Ishikawa (cell line): ENCODE results near the gene CLTA.

Source experiments
- CEBPB ChIP-seq: IDR thresholded peaks from 2 replicates; pipeline ENCODE4 v1.6.1; 2012
- CREB1 ChIP-seq: IDR thresholded peaks from 2 replicates; pipeline ENCODE4 v1.6.1; 2012; ENCODE audit warnings: low read depth
- EGR1 ChIP-seq: IDR thresholded peaks from 2 replicates; pipeline ENCODE4 v1.6.1; 2012
- EP300 ChIP-seq: IDR thresholded peaks from 2 replicates; pipeline ENCODE4 v1.6.1; 2012; ENCODE audit warnings: borderline replicate concordance
- FOXM1 ChIP-seq: IDR thresholded peaks from 2 replicates; pipeline ENCODE4 v1.6.1; 2012; ENCODE audit warnings: low read depth, borderline replicate concordance
- NFIC ChIP-seq: IDR thresholded peaks from 2 replicates; pipeline ENCODE4 v1.6.1; 2012
- RAD21 ChIP-seq: IDR thresholded peaks from 2 replicates; pipeline ENCODE4 v1.6.1; 2012; ENCODE audit warnings: low read depth
- TAF1 ChIP-seq: IDR thresholded peaks from 2 replicates; pipeline ENCODE4 v1.6.1; 2012; ENCODE audit warnings: low read depth, mild to moderate bottlenecking
- TCF12 ChIP-seq: IDR thresholded peaks from 2 replicates; pipeline ENCODE4 v1.6.1; 2012; ENCODE audit warnings: low read depth
- TEAD4 ChIP-seq: IDR thresholded peaks from 2 replicates; pipeline ENCODE4 v1.6.1; 2012
- YY1 ChIP-seq: IDR thresholded peaks from 2 replicates; pipeline ENCODE4 v1.6.1; 2012; ENCODE audit warnings: low read depth
- ZBTB7A ChIP-seq: IDR thresholded peaks from 2 replicates; pipeline ENCODE4 v1.6.1; 2012; ENCODE audit warnings: low read depth
- TF ChIP-seq, protein P1 (sequence below): IDR thresholded peaks from 2 replicates; pipeline ENCODE4 v1.6.1; 2012
- TF ChIP-seq, protein P2 (sequence below): IDR thresholded peaks from 2 replicates; pipeline ENCODE4 v1.6.1; 2012; ENCODE audit warnings: low read depth, mild to moderate bottlenecking
- TF ChIP-seq, protein P3 (sequence below): IDR thresholded peaks from 2 replicates; pipeline ENCODE4 v1.6.1; 2012

Gene CLTA

DNA sequence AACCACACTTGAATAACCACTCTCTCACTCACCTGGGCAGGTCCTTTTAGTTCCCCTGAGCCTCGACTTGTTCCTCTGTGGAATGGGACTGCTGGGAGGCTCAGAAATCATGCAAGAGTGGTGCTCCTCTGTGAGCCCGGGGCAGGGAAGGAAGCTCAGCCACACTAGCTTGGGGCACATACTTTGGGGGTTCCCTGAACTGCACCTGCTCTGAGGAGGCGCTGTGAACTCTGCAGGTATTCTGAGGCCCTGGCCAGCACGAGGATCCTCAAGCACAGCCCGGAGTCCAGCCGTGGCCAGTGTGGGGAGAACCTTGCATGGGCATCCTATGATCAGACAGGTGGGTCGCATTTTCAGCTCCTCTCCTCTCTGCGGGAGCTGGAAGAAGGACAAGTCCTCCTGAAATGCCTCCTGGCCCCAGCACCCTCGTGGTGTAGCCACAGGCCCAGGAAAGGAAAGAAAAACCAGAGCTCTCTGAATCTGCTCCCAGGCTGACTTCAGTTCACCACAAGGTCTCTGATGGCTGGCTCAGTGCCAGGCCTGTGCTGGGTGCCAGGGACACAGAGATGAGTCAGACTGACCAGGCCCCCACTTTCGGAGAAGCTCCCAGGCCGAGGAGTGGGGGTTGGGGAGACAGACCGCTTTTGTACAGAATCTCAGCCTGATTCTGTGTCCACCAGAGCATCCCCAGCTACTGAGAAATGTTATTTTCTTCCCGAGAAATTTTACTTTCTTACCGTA lies 42.2 kb upstream of the CLTA start:
- no peak for TF ChIP-seq YY1
- TF ChIP-seq NFIC = peak; percentile 65

DNA sequence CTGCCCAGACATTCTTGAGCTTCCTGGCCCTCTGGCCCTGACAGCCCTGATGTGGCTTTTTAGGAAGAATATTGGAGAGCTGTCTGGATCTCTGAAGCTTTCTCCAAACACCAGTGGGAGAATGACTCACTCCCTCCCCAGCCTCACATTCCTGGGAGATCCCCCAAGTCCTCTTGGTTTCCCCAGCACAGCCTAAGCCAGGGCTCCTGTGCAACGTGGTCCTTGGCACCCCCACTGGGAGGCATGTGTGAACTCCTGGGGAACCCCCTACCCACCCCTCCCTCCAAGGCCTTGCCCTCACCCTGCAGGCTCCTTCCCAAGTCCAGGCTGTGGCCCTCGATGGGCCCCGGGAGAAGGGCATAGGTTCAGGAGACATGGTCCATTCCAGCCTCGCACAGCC lies 41.5 kb upstream of the CLTA start:
- TF ChIP-seq ZBTB7A = no peak
- no peak for TF ChIP-seq RAD21
- TF ChIP-seq EP300 = no peak
- no peak for TF ChIP-seq NFIC
- TF ChIP-seq, protein P1, sequence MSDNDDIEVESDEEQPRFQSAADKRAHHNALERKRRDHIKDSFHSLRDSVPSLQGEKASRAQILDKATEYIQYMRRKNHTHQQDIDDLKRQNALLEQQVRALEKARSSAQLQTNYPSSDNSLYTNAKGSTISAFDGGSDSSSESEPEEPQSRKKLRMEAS = no peak
- no peak for TF ChIP-seq CREB1
- no peak for TF ChIP-seq TAF1
- no peak for TF ChIP-seq FOXM1
- no peak for TF ChIP-seq TCF12
- TF ChIP-seq, protein P2, sequence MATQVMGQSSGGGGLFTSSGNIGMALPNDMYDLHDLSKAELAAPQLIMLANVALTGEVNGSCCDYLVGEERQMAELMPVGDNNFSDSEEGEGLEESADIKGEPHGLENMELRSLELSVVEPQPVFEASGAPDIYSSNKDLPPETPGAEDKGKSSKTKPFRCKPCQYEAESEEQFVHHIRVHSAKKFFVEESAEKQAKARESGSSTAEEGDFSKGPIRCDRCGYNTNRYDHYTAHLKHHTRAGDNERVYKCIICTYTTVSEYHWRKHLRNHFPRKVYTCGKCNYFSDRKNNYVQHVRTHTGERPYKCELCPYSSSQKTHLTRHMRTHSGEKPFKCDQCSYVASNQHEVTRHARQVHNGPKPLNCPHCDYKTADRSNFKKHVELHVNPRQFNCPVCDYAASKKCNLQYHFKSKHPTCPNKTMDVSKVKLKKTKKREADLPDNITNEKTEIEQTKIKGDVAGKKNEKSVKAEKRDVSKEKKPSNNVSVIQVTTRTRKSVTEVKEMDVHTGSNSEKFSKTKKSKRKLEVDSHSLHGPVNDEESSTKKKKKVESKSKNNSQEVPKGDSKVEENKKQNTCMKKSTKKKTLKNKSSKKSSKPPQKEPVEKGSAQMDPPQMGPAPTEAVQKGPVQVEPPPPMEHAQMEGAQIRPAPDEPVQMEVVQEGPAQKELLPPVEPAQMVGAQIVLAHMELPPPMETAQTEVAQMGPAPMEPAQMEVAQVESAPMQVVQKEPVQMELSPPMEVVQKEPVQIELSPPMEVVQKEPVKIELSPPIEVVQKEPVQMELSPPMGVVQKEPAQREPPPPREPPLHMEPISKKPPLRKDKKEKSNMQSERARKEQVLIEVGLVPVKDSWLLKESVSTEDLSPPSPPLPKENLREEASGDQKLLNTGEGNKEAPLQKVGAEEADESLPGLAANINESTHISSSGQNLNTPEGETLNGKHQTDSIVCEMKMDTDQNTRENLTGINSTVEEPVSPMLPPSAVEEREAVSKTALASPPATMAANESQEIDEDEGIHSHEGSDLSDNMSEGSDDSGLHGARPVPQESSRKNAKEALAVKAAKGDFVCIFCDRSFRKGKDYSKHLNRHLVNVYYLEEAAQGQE = no peak
- TF ChIP-seq EGR1 = no peak
- TF ChIP-seq, protein P3, sequence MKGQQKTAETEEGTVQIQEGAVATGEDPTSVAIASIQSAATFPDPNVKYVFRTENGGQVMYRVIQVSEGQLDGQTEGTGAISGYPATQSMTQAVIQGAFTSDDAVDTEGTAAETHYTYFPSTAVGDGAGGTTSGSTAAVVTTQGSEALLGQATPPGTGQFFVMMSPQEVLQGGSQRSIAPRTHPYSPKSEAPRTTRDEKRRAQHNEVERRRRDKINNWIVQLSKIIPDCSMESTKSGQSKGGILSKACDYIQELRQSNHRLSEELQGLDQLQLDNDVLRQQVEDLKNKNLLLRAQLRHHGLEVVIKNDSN = no peak
- no peak for TF ChIP-seq TEAD4
- TF ChIP-seq YY1 = no peak
- no peak for TF ChIP-seq CEBPB

DNA sequence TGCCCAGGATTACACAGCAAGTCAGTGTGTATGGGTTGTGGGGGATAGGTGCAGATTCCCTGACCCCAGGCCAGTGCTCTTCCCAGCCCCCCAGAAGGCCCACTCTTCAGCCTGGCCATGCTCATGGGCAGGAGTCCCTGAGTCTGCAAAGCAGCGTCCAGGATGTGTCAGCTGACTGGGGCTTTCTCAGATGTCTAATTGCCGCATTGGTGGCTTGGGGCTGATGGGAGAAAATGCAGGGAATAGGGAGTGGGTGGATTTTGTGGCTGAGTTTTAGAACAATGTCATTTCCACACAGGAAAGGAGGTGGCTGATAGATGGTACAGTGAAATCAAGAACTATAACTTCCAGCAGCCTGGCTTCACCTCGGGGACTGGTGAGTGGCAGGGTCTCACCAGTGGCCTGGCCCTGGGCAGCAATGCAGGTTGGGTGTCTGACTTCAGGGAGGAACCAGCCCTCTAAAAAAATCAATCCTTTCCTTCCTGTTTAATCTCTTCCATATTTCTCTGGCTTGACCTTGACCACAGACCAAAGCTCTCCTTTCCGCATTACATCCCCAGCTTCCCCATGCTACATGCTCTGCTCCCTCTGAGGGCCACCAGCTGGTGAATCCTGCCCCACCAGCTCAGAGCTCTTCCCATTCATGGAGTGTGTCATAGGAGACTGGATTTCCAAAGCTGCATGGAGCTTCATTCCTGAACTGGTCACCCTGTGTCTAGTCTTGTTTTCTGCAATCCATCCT lies 40.0 kb upstream of the CLTA start:
- TF ChIP-seq, protein P2 = no peak
- TF ChIP-seq EP300 = no peak
- TF ChIP-seq CREB1 = no peak
- no peak for TF ChIP-seq TCF12
- no peak for TF ChIP-seq TEAD4
- no peak for TF ChIP-seq TAF1
- no peak for TF ChIP-seq EGR1
- TF ChIP-seq NFIC = no peak
- TF ChIP-seq, protein P1 = no peak
- TF ChIP-seq CEBPB = no peak
- no peak for TF ChIP-seq ZBTB7A
- TF ChIP-seq, protein P3 = no peak
- TF ChIP-seq RAD21 = no peak
- TF ChIP-seq YY1 = no peak
- no peak for TF ChIP-seq FOXM1

DNA sequence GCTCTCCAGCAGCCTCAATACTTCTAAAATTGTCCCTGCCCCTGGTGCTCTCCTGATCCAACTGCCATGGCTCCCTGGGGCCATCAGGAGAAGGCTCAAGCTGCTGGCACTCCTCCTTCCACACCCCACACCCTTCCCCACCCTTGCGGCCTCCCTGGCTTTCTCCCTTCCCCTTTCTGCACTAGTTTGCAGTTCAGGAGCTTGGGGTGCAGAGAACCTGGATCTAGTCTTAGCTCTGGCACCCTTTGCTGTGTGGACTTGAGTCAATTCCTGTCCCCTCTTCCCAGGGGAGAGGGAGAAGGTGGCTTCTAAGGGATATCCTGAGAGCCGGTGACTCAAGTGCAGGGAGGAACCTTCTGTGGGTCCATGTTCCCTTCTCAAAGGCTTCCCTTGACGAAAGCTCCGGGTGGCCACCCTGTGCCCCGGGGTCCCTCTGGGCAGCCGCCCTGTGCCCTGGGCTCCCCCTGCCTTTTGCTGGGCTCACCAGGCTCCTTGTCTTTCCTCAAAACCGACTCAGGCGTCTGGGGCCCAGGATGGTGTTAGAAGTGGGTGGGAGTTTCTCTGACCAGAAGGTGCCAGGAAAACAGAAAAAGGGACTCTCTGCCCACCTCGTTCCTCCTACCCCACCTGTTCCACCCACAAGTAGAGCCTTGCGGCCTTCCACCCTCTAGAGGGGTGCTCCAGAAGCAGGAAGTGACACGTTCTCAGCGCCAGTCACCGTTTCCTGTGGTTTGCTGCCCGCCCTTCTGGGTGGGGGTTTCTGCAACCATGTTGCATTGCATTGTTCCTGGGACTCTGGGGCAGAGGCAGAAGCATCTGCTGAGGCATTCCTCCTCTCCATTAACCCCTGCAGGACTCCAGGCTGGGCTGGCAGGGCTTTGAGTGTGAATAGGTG lies 39.2 kb upstream of the CLTA start:
- TF ChIP-seq CEBPB (no peak), FOXM1 (no peak), TAF1 (no peak), EP300 (no peak), TCF12 (no peak), RAD21 (no peak), TEAD4 (no peak), ZBTB7A (no peak), YY1 (no peak), CREB1 (no peak)
- TF ChIP-seq, protein P2 = no peak
- TF ChIP-seq, protein P3 = no peak
